GM19468 (cell line): Measurements from ENCODE around the gene SAMD1.

Source experiments
- ATAC-seq: cut with Tn5 transposase; IDR thresholded peaks from one replicate; pipeline ENCODE4 v1.9.1; 2021; ENCODE audit warnings: mild to moderate bottlenecking, moderate library complexity, moderate number of reproducible peaks; ENCODE audit not compliant: unreplicated experiment; ENCODE audit errors: extremely low read depth

Gene SAMD1

GRCh38 chr19:14114439-14114838 lies 23.9 kb upstream of the SAMD1 start:
- no peak for ATAC-seq

- ATAC-seq: no peak
Observed at GRCh38 chr19:14113762-14114414, 23.3 kb upstream of the SAMD1 start.

- no peak for ATAC-seq
Observed at GRCh38 chr19:14112809-14113385, 22.3 kb upstream of the SAMD1 start.

- no peak for ATAC-seq
Observed at GRCh38 chr19:14112051-14112808, 21.7 kb upstream of the SAMD1 start.

- no peak for ATAC-seq
Observed at GRCh38 chr19:14111486-14111885, 20.9 kb upstream of the SAMD1 start.

- no peak for ATAC-seq
Observed at GRCh38 chr19:14110650-14111049, 20.1 kb upstream of the SAMD1 start.

- ATAC-seq: no peak
Observed at GRCh38 chr19:14107581-14108461, 17.3 kb upstream of the SAMD1 start.

GRCh38 chr19:14106840-14107239 lies 16.3 kb upstream of the SAMD1 start:
- no peak for ATAC-seq

- no peak for ATAC-seq
Observed at GRCh38 chr19:14105680-14106079, 15.1 kb upstream of the SAMD1 start.

GRCh38 chr19:14103310-14103709 lies 12.8 kb upstream of the SAMD1 start:
- ATAC-seq: no peak

- ATAC-seq: no peak
Observed at GRCh38 chr19:14102756-14103155, 12.2 kb upstream of the SAMD1 start.

- ATAC-seq: no peak
Observed at GRCh38 chr19:14102102-14102696, 11.6 kb upstream of the SAMD1 start.

GRCh38 chr19:14101003-14101545 lies 10.5 kb upstream of the SAMD1 start:
- ATAC-seq: no peak

GRCh38 chr19:14097532-14098151 lies 7.1 kb upstream of the SAMD1 start:
- no peak for ATAC-seq

GRCh38 chr19:14096272-14096992 lies 5.9 kb upstream of the SAMD1 start:
- ATAC-seq: no peak

- no peak for ATAC-seq
Observed at GRCh38 chr19:14094854-14095253, 4.3 kb upstream of the SAMD1 start.

- no peak for ATAC-seq
Observed at GRCh38 chr19:14093117-14093823, 2.7 kb upstream of the SAMD1 start.

- ATAC-seq: no peak
Observed at GRCh38 chr19:14091813-14092462, 1.4 kb upstream of the SAMD1 start.
